ENCODE measurements around the gene ACTR1A. TPM values are rescaled to one million over a fixed set of nuclear protein-coding genes. Genes with fewer than 3 reads are reported as not detected.
"Not testable (repeated sequence)": the region's sequence is repeated elsewhere in the genome, so short reads cannot be mapped to it uniquely, and the experiment has no call there.

Gene ACTR1A
- total RNA-seq, 2 experiments from 2014 or later, result 55.5 to 68.3 TPM

DNA sequence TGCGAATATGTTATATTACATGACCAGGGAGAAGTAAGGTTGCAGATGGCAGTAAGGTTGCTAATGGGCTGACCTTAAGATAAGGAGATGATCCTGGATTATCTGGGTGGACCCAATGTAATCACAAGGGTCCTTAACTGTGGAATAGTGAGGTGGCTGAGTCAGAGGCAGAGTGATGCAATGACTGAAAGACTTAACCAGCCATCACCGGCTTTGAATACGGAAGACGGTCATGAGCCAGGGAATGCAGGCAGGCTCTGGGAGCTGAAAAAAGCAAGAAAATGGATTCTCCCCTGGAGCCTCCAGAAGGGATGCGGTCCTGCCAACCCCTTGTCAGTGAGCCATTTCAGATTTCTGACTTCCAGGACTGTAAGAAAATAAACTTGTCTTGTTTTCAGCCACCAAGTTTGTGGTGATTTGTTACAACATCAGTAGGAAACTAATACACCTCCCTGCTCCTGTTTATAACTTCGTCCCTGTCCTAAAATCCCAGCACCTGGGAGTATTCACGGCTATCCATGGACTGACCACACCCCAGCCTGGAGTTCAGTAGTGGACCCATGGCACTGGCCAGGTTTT lies 46.5 kb downstream of the ACTR1A start:
- TF ChIP-seq, protein P1, sequence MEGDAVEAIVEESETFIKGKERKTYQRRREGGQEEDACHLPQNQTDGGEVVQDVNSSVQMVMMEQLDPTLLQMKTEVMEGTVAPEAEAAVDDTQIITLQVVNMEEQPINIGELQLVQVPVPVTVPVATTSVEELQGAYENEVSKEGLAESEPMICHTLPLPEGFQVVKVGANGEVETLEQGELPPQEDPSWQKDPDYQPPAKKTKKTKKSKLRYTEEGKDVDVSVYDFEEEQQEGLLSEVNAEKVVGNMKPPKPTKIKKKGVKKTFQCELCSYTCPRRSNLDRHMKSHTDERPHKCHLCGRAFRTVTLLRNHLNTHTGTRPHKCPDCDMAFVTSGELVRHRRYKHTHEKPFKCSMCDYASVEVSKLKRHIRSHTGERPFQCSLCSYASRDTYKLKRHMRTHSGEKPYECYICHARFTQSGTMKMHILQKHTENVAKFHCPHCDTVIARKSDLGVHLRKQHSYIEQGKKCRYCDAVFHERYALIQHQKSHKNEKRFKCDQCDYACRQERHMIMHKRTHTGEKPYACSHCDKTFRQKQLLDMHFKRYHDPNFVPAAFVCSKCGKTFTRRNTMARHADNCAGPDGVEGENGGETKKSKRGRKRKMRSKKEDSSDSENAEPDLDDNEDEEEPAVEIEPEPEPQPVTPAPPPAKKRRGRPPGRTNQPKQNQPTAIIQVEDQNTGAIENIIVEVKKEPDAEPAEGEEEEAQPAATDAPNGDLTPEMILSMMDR (conservative IDR thresholded peaks at IDR 0.05; ENCODE audit: low read length), result no peak
- no peak for TF ChIP-seq EZH2phosphoT487 (IDR thresholded peaks at IDR 0.05; ENCODE audit: borderline replicate concordance, low read depth, low read length)
- no peak overlapping the region for H3K27ac ChIP-seq (ENCODE audit: low read depth, low read length, poor library complexity, severe bottlenecking)
- no peak overlapping the region for H3K4me2 ChIP-seq (ENCODE audit: low read length)
- H2AFZ ChIP-seq (ENCODE audit: low read length), result no peak overlapping the region
- DNase-seq (ENCODE audit: low spot score), result no peak
- peaks cover 11% of the 10 kb centered on the region for H3K79me2 ChIP-seq (ENCODE audit: insufficient read depth, low read depth, low read length)
- no peak overlapping the region for H3K4me3 ChIP-seq (ENCODE audit: low read depth, low read length, poor library complexity, severe bottlenecking)
- H3K9me2 ChIP-seq (ENCODE audit: insufficient read depth, low read length), result no peaks in the 10 kb centered on the region
- BruUV-seq (replicated peaks), result TSS peak; percentile 64
- no peaks in the 10 kb centered on the region for H4K20me1 ChIP-seq (ENCODE audit: insufficient read depth, low read length)
- H3K36me3 ChIP-seq (ENCODE audit: insufficient read depth, low read length), result peaks cover 45% of the 10 kb centered on the region
- ChIA-PET POLR2A (no interaction called here), CTCF (ENCODE audit: unreplicated experiment) (no interaction called here)
- peaks cover 24% of the 10 kb centered on the region for H3K4me1 ChIP-seq (ENCODE audit: insufficient read depth, low read length, poor library complexity, severe bottlenecking)
- intact Hi-C loops (cut with micrococcal nuclease; ENCODE audit: unreplicated experiment), result no loop called here
- no peaks in the 10 kb centered on the region for H3K9me3 ChIP-seq (ENCODE audit: low read length)

GRCh38 chr10:102454662-102455487 lies 47.6 kb downstream of the ACTR1A start:
- H3K79me2 ChIP-seq (ENCODE audit: insufficient read depth, low read depth, low read length), result peaks cover 13% of the 10 kb centered on the region
- H4K20me1 ChIP-seq (ENCODE audit: insufficient read depth, low read length); BruUV-seq (replicated peaks); CTCF ChIA-PET (ENCODE audit: unreplicated experiment); H3K4me3 ChIP-seq (ENCODE audit: low read depth, low read length, poor library complexity, severe bottlenecking); H2AFZ ChIP-seq (ENCODE audit: low read length); H3K9me3 ChIP-seq (ENCODE audit: low read length); DNase-seq (ENCODE audit: low spot score); H3K27ac ChIP-seq (ENCODE audit: low read depth, low read length, poor library complexity, severe bottlenecking); H3K9me2 ChIP-seq (ENCODE audit: insufficient read depth, low read length); POLR2A ChIA-PET; H3K4me2 ChIP-seq (ENCODE audit: low read length): not testable (repeated sequence)
- H3K4me1 ChIP-seq (ENCODE audit: insufficient read depth, low read length, poor library complexity, severe bottlenecking), result peaks cover 18% of the 10 kb centered on the region
- intact Hi-C loops (cut with micrococcal nuclease; ENCODE audit: unreplicated experiment), result loop anchor here (5.0 kb wide), 1 partner anchor 192 kb away; no protein-coding TSS in a partner anchor
- peaks cover 47% of the 10 kb centered on the region for H3K36me3 ChIP-seq (ENCODE audit: insufficient read depth, low read length)

- no peak overlapping the region for H3K27ac ChIP-seq (ENCODE audit: low read depth, low read length, poor library complexity, severe bottlenecking)
- H4K20me1 ChIP-seq (ENCODE audit: insufficient read depth, low read length), result no peaks in the 10 kb centered on the region
- no peak overlapping the region for H3K4me2 ChIP-seq (ENCODE audit: low read length)
- no TSS peak for BruUV-seq (replicated peaks)
- no peak for DNase-seq (ENCODE audit: low spot score)
- H3K9me3 ChIP-seq (ENCODE audit: low read length), result no peaks in the 10 kb centered on the region
- H3K4me1 ChIP-seq (ENCODE audit: insufficient read depth, low read length, poor library complexity, severe bottlenecking), result peaks cover 25% of the 10 kb centered on the region
- peaks cover 47% of the 10 kb centered on the region for H3K36me3 ChIP-seq (ENCODE audit: insufficient read depth, low read length)
- H3K79me2 ChIP-seq (ENCODE audit: insufficient read depth, low read depth, low read length), result peaks cover 13% of the 10 kb centered on the region
- ChIA-PET CTCF (ENCODE audit: unreplicated experiment) (no interaction called here), POLR2A (interaction anchor here (0.7 kb wide), 2 partner anchors 94 to 1316 kb away, joined by 3 to 7 read pairs; no protein-coding TSS in a partner anchor)
- no peak overlapping the region for H2AFZ ChIP-seq (ENCODE audit: low read length)
- intact Hi-C loops (cut with micrococcal nuclease; ENCODE audit: unreplicated experiment), result loop anchor here (5.0 kb wide), 1 partner anchor 194 kb away; no protein-coding TSS in a partner anchor
- no peaks in the 10 kb centered on the region for H3K9me2 ChIP-seq (ENCODE audit: insufficient read depth, low read length)
- TF ChIP-seq, protein P1 (conservative IDR thresholded peaks at IDR 0.05; ENCODE audit: low read length), result no peak
- no peak for TF ChIP-seq EZH2phosphoT487 (IDR thresholded peaks at IDR 0.05; ENCODE audit: borderline replicate concordance, low read depth, low read length)
- H3K4me3 ChIP-seq (ENCODE audit: low read depth, low read length, poor library complexity, severe bottlenecking), result no peak overlapping the region
Measured at GRCh38 chr10:102453502-102453901, 49.0 kb downstream of the ACTR1A start.
